ENCODE data around the gene LPCAT3.

DNA sequence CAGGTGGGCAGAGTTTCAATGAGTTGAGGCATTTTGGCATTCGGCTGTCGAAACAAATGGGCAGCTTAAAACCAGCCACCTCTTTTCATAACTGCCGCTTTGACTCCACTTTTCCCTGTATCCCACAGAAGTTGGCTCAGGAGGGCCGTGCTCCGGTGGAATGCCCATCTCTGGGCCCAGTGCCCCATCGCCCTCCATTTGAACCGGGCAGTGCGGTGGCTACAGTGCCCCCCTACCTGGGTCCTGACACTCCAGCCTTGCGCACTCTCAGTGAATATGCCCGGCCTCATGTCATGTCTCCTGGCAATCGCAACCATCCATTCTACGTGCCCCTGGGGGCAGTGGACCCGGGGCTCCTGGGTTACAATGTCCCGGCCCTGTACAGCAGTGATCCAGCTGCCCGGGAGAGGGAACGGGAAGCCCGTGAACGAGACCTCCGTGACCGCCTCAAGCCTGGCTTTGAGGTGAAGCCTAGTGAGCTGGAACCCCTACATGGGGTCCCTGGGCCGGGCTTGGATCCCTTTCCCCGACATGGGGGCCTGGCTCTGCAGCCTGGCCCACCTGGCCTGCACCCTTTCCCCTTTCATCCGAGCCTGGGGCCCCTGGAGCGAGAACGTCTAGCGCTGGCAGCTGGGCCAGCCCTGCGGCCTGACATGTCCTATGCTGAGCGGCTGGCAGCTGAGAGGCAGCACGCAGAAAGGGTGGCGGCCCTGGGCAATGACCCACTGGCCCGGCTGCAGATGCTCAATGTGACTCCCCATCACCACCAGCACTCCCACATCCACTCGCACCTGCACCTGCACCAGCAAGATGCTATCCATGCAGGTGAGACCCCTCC, 79.7 kb downstream of the LPCAT3 start:
- TF ChIP-seq, protein P1, sequence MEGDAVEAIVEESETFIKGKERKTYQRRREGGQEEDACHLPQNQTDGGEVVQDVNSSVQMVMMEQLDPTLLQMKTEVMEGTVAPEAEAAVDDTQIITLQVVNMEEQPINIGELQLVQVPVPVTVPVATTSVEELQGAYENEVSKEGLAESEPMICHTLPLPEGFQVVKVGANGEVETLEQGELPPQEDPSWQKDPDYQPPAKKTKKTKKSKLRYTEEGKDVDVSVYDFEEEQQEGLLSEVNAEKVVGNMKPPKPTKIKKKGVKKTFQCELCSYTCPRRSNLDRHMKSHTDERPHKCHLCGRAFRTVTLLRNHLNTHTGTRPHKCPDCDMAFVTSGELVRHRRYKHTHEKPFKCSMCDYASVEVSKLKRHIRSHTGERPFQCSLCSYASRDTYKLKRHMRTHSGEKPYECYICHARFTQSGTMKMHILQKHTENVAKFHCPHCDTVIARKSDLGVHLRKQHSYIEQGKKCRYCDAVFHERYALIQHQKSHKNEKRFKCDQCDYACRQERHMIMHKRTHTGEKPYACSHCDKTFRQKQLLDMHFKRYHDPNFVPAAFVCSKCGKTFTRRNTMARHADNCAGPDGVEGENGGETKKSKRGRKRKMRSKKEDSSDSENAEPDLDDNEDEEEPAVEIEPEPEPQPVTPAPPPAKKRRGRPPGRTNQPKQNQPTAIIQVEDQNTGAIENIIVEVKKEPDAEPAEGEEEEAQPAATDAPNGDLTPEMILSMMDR (IDR thresholded peaks at IDR 0.05) = peak in 1 of 3 experiments; percentile 4
- TF ChIP-seq POLR2A (IDR thresholded peaks at IDR 0.05) (no peak), POLR2AphosphoS5 (IDR thresholded peaks at IDR 0.05; ENCODE audit: insufficient read depth in 1 of 2, low read depth in 1 of 2) (no peak)
